Frontal cortex (tissue), 4 donors: ENCODE measurements around the gene CTDSP1. TPM values are rescaled to one million over a fixed set of nuclear protein-coding genes. Genes with fewer than 3 reads are reported as not detected.
A peak's percentile ranks its signal among the peaks of the same experiment; 100 is the strongest.

Source experiments
- DNase-seq, 2 donors: peaks; one replicate each; pipeline ENCODE4 v3.0.0; 2012; ENCODE audit warnings: low spot score in 2 of 2
- FAIRE-seq: peaks from 2 replicates; lab custom pipeline; 2012; peaks lifted over from hg19 to GRCh38; lab: Jason Lieb, UNC
- total RNA-seq: library from RNA; depleted of rRNA; stranded (reverse); fragments of >200 nt; gene quantifications from one replicate; pipeline ENCODE4 v1.2.3, GENCODE V29; 2014
- donor health status: control.
- donor health status: control.
- donor health status: control.

Gene CTDSP1, protein sequence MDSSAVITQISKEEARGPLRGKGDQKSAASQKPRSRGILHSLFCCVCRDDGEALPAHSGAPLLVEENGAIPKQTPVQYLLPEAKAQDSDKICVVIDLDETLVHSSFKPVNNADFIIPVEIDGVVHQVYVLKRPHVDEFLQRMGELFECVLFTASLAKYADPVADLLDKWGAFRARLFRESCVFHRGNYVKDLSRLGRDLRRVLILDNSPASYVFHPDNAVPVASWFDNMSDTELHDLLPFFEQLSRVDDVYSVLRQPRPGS
- 7.7 TPM for total RNA-seq

DNA sequence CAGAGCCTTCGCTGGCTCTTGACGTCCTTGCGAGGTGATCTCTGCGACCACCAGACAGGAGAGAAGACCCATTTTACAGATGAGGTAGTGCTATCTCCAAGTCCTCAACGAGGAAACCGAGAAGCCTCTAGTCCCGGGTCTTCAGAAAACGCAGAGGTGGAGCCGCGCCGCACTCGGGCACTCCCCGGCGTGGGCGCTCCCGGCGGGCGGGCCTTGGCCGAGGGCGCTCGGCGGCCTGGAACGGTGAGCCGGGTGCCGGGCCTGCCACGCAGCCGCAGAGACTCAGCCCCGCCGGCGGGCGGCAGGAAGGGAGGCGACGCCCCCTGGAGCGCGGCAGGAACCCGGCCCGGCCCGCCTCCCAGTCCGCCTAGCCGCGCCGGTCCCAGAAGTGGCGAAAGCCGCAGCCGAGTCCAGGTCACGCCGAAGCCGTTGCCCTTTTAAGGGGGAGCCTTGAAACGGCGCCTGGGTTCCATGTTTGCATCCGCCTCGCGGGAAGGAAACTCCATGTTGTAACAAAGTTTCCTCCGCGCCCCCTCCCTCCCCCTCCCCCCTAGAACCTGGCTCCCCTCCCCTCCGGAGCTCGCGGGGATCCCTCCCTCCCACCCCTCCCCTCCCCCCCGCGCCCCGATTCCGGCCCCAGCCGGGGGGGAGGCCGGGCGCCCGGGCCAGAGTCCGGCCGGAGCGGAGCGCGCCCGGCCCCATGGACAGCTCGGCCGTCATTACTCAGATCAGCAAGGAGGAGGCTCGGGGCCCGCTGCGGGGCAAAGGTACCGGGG lies at the start of gene CTDSP1:
Gene CTDSP1, plus strand, starts transcription at position 478 of the 776 bp plus-strand sequence. Its CDS starts 223 bp downstream, at position 701.
- no peak for FAIRE-seq
- peak; percentile 86 to 91 for DNase-seq

GRCh38 chr2:218354045-218354444 lies 45.6 kb upstream of the CTDSP1 start:
- FAIRE-seq = no peak

DNA sequence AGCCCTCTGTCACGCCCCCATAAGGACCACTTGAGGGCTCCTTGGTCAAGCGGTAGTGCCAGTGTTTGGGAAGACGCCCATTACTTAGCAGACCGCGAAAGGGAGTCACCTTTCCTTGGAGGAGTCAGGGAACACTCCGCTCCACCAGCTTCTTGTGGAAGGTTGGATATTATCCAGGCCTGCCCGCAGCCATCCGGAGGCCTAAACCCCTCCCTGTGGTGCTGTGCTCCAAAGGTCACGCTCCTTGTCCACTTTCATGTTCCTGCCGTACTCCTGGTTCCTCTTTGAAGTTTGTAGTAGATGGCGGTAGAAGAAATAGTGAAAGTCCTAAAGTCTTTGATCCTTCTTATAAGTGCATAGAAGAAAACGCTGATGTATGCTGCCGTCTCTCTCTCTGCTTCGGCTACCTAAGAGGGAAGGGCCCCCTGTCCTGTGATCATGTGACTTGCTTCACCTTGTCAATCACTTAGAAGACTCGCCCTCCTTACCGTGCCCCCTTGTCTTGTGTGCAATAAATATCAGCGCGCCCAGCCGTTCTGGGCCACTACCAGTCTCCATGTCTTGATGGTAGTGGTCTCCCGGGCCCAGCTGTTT lies 44.7 kb upstream of the CTDSP1 start:
- FAIRE-seq = no peak

More at GRCh38 chr2:218354045-218354444, 45.6 kb upstream of the CTDSP1 start:
- DNase-seq = no peak

DNA sequence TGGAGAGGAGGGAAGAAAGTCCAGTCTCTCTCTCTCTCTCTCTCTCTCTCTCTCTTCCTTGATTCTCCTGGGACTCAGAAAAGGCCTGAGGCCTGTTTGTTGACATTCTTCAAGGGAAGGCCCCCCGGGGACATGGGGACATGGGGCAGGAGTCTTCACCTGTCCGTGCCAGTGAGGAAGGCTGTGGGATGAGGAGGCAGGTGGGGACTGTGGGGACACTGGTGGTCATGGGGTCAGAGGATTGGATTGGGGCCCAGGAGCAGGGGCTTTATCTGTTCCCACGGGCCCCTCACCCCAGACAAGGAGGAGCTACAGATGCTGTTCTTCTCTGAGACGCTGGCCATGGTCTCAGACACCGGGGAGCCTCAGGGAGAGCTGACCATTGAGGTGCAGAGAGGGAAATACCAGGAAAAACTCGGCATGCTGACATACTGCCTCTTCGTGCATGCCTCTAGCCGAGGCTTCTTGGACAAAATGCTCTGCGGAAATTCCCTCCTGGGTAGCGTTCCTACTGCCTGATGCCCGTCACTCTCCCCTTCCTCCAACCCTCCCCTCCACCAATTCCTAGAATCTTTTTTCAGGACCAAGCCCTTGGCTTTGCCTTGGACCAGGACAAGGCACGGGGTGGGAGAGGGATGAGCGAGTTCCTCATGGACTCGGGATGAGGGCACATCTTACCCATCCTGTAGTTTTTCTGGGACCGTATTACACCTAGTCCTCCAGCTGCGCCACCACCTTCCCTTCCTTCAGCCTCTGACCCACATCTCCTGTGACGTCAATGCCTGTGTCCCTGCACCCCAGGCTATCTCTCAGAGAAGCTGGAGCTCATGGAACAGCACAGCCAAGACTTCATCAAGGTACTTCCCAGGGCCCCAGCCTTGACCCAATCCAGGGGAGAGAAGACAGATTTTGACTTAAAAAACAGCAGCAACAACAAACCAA lies 42.2 kb upstream of the CTDSP1 start:
- FAIRE-seq (no peak), DNase-seq (no peak)

More for the DNA sequence above, 44.7 kb upstream of the CTDSP1 start:
- no peak for DNase-seq

GRCh38 chr2:218360453-218360852 lies 39.2 kb upstream of the CTDSP1 start:
- FAIRE-seq = no peak
- DNase-seq = no peak

DNA sequence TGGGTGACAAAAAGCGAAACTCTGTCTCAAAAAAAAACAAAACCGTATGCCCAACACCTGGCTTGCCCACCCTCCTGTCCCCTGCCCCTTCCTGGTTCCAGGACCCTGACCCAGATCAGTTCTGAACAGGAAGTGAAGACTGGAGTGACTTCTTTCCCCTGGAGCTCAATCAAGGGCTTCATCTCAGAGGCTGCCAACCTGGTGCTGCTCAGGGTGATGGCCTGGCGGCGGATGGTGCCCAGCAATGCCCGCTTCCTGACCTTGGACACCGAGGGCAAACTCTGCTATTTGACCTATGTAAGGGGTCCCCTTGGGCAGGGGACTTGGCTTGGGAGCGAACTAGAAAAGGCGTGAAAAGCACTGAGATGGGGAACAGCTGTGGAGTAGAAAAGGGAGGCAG lies 37.1 kb upstream of the CTDSP1 start:
- DNase-seq (no peak), FAIRE-seq (no peak)

DNA sequence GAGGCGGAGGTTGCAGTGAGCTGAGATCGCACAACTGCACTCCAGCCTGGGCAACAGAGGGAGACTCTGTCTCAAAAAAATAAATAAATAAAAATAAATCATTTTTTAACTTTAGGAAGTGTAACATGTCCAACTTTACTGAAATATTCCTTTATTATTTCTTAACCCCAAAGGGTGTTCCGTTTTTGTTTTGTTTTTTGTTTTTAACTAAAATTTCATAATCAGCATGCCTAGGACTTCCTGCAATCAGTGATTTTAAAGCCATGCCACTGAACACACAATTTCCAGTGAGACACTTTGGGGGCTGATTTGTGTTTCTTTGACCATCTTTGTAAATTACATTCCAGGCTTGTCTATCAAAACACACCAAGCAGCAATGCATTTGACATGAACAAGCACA lies 35.9 kb upstream of the CTDSP1 start:
- no peak for FAIRE-seq
- no peak for DNase-seq

GRCh38 chr2:218364196-218364595 lies 35.5 kb upstream of the CTDSP1 start:
- FAIRE-seq = no peak
- no peak for DNase-seq

GRCh38 chr2:218366621-218367414 lies 32.9 kb upstream of the CTDSP1 start:
- FAIRE-seq (no peak), DNase-seq (no peak)

- DNase-seq = peak; percentile 71 to 87
- FAIRE-seq = no peak
Observed at GRCh38 chr2:218367415-218368149, 32.1 kb upstream of the CTDSP1 start.

DNA sequence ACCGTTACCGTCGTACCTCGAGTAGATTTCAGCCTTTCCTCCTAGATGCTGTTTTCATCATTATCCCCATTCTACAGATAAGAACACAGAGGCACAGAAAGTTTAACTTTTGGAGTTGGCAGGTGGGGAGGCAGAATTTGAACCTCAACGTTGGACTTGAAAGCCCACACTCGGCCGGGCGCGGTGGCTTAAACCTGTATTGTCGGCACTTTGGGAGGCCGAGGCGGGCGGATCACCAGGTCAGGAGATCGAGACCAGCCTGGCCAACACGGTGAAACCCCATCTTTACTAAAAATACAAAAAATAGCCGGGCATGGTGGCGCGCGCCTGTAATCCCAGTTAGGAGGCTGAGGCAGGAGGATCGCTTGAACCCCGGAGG lies 31.5 kb upstream of the CTDSP1 start:
- FAIRE-seq (no peak), DNase-seq (no peak)

- DNase-seq (no peak), FAIRE-seq (no peak)
Observed at GRCh38 chr2:218368621-218369153, 31.0 kb upstream of the CTDSP1 start.

- DNase-seq = no peak
Observed at GRCh38 chr2:218369330-218369729, 30.3 kb upstream of the CTDSP1 start.

GRCh38 chr2:218370410-218371063 lies 29.1 kb upstream of the CTDSP1 start:
- FAIRE-seq = no peak
- DNase-seq = no peak

More at GRCh38 chr2:218369330-218369729, 30.3 kb upstream of the CTDSP1 start:
- no peak for FAIRE-seq

GRCh38 chr2:218371983-218372350 lies 27.7 kb upstream of the CTDSP1 start:
- FAIRE-seq = no peak
- no peak for DNase-seq

DNA sequence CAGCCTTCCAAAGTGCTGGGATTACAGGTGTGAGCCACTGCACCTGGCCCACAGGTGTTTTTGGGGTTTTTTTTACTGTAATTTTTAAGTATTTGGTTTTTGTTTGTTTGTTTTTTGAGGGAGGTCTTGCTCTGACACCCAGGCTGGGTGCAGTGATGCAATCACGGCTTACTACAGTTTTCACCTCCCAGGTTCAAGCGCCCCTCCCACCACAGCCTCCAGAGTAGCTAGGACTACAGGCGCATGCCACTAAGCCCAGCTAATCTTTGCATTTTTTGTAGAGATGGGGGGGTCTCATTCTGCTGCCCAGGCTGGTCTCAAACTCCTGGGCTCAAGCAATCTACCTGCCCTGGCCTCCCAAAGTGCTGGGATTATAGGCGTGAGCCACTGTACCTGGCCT lies 24.9 kb upstream of the CTDSP1 start:
- FAIRE-seq = no peak
- DNase-seq = no peak

DNA sequence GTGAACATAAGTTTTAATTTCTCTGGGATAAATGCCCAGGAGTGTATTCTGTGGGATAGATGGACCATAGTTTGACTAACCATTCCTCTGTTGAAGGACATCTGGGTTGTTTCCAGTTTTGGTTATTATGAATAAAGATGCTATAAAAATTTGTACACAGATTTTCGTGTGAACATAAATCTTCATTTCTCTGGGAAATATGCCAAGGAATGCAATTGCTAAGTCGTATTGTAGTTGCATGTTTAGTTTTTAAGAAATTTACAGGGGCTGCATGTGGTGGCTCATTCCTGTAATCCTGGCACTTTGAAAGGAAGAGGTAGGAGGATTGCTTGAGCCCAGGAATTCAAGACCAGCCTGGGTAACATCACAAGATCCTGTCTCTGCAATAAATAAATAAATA lies 24.5 kb upstream of the CTDSP1 start:
- DNase-seq (no peak), FAIRE-seq (no peak)

GRCh38 chr2:218378053-218378452 lies 21.6 kb upstream of the CTDSP1 start:
- DNase-seq = no peak
- no peak for FAIRE-seq
